Panc1 (cell line): ENCODE measurements around the gene ZDHHC1. TPM values are rescaled to one million over a fixed set of nuclear protein-coding genes. Genes with fewer than 3 reads are reported as not detected.

Source experiments
- ATAC-seq: fragments of 200-7000 bp; cut with Tn5 transposase; 2 replicates; pipeline ENCODE4 v1.9.1; 2020; ENCODE audit warnings: mild to moderate bottlenecking, moderate library complexity
- BruUV-seq: library from RNA; stranded (reverse); fragments of 400-500 nt; replicated peaks from 2 replicates; lab custom pipeline; 2021; lab: Mats Ljungman, UMichigan
- CTCF ChIA-PET: fragments of 300-600 bp; sonication (Branson Sonifier 250); formaldehyde crosslinking; loops from one replicate; lab custom pipeline; 2022; ENCODE audit warnings: antibody characterized with exemption; lab: Charles Lee
- POLR2A ChIA-PET: fragments of 300-600 bp; sonication (Branson Sonifier 250); formaldehyde crosslinking; loops from one replicate; lab custom pipeline; 2022; ENCODE audit warnings: antibody characterized with exemption; lab: Charles Lee
- DNase-seq: peaks from one replicate; pipeline ENCODE4 v3.0.0-alpha.2; 2010; ENCODE audit warnings: low read depth, low spot score
- H3K27ac ChIP-seq: 2 replicates; pipeline ENCODE4 v1.5.1; 2011; ENCODE audit warnings: mild to moderate bottlenecking, low read length, inconsistent platforms
- H3K27me3 ChIP-seq: fragments of 200-500 bp; sonication (Bioruptor generic); 2 replicates; pipeline ENCODE4 v1.6.0; 2014; ENCODE audit warnings: low read length, inconsistent platforms; ENCODE audit not compliant: control insufficient read depth, insufficient read depth
- H3K36me3 ChIP-seq: fragments of 200-500 bp; sonication (Bioruptor generic); 2 replicates; pipeline ENCODE4 v1.5.1; 2014; ENCODE audit warnings: inconsistent platforms, mild to moderate bottlenecking, low read length, moderate library complexity; ENCODE audit not compliant: control insufficient read depth, insufficient read depth
- H3K4me1 ChIP-seq: 2 replicates; pipeline ENCODE4 v1.5.1; 2011; ENCODE audit warnings: inconsistent platforms, mild to moderate bottlenecking, low read length, moderate library complexity; ENCODE audit not compliant: control insufficient read depth, insufficient read depth
- H3K4me3 ChIP-seq, 2 experiments: 2 replicates each; pipeline ENCODE4 v1.5.1; 2011 to 2012; ENCODE audit warnings: low read depth in 2 of 2, low read length in 2 of 2, mild to moderate bottlenecking in 2 of 2, inconsistent platforms in 1 of 2, moderate library complexity in 1 of 2
- H3K9me3 ChIP-seq: fragments of 200-500 bp; sonication (Bioruptor generic); 2 replicates; pipeline ENCODE4 v1.5.1; 2014; ENCODE audit warnings: low read depth, mild to moderate bottlenecking, inconsistent platforms, low read length, moderate library complexity; ENCODE audit not compliant: control insufficient read depth, insufficient read depth
- CTCF ChIP-seq: fragments of 450-650 bp; IDR thresholded peaks from 2 replicates; pipeline ENCODE4 v1.5.1; 2017; ENCODE audit warnings: mild to moderate bottlenecking
- POLR2AphosphoS5 ChIP-seq: IDR thresholded peaks from 2 replicates; pipeline ENCODE4 v1.6.1; 2012; ENCODE audit warnings: mild to moderate bottlenecking, low read depth, low read length, moderate library complexity
- REST ChIP-seq, 2 experiments: IDR thresholded peaks; 2 replicates each; pipeline ENCODE4 v1.6.1; 2011 to 2012; ENCODE audit warnings: low read depth in 2 of 2, control low read depth in 1 of 2, low read length in 1 of 2, mild to moderate bottlenecking in 1 of 2, moderate library complexity in 1 of 2; ENCODE audit not compliant: insufficient read depth in 1 of 2
- SIN3A ChIP-seq: IDR thresholded peaks from 2 replicates; pipeline ENCODE4 v1.6.1; 2012; ENCODE audit warnings: low read depth, mild to moderate bottlenecking, low read length, moderate library complexity, borderline replicate concordance; ENCODE audit not compliant: insufficient read depth
- TCF7L2 ChIP-seq: IDR thresholded peaks from 2 replicates; pipeline ENCODE4 v1.6.1; 2011; ENCODE audit warnings: mild to moderate bottlenecking, low read depth, low read length, inconsistent platforms
- in situ Hi-C: cut with HindIII; loops from 2 replicates; pipeline ENCODE4 v1.10.0; 2016; ENCODE audit warnings: low sequenced_read_pairs, low pct_unique_long_range_greater_than_20kb
- intact Hi-C: fragments of 100-400 bp; cut with micrococcal nuclease; formaldehyde crosslinking; loops from one replicate; pipeline ENCODE4 v1.10.0; 2022; ENCODE audit not compliant: unreplicated experiment
- total RNA-seq: library from RNA; stranded (reverse); gene quantifications from one replicate; pipeline ENCODE4 v1.2.1, GENCODE V29; 2021; ENCODE audit not compliant: unreplicated experiment

ZDHHC1 gene
- total RNA-seq, 1 experiment from 2014 or later, result 7.8 TPM

- POLR2A ChIA-PET, result no interaction called here
- intact Hi-C loops, result no loop called here
- BruUV-seq, result no TSS peak
- DNase-seq (no peak), ATAC-seq (peak; percentile 47; the same call in 1 of the 2 replicates)
- Histone ChIP-seq H3K9me3 (no peaks in the 10 kb centered on the region), H3K36me3 (no peaks in the 10 kb centered on the region), H3K4me1 (no peaks in the 10 kb centered on the region), H3K27ac (no peak overlapping the region), H3K4me3 (no peak overlapping the region), H3K27me3 (no peaks in the 10 kb centered on the region)
- CTCF ChIA-PET, result interaction anchor here (2.1 kb wide), 1 partner anchor 18 kb away, joined by 7 read pairs; no protein-coding TSS in a partner anchor
- no peak for TF ChIP-seq REST (IDR thresholded peaks at IDR 0.05; ENCODE audit: insufficient read depth in 1 of 2, low read depth in 2 of 2, low read length in 1 of 2)
- no peak for TF ChIP-seq SIN3A
- no peak for TF ChIP-seq POLR2AphosphoS5
- TF ChIP-seq TCF7L2, result no peak
- no peak; the same call in 1 of the 2 replicates for TF ChIP-seq CTCF
- in situ Hi-C loops, result no loop called here
Measured at GRCh38 chr16:67445913-67446907, 29.9 kb upstream of the ZDHHC1 start.

- ChIA-PET CTCF (no interaction called here), POLR2A (no interaction called here)
- Histone ChIP-seq H3K4me3 (no peak overlapping the region), H3K27ac (no peak overlapping the region), H3K36me3 (no peaks in the 10 kb centered on the region), H3K9me3 (no peaks in the 10 kb centered on the region), H3K4me1 (no peaks in the 10 kb centered on the region), H3K27me3 (no peaks in the 10 kb centered on the region)
- in situ Hi-C loops, result no loop called here
- no peak for DNase-seq
- intact Hi-C loops, result no loop called here
- TF ChIP-seq TCF7L2 (no peak), SIN3A (no peak), REST (IDR thresholded peaks at IDR 0.05; ENCODE audit: insufficient read depth in 1 of 2, low read depth in 2 of 2, low read length in 1 of 2) (no peak), CTCF (no peak; the same call in 1 of the 2 replicates), POLR2AphosphoS5 (no peak)
- no peak for ATAC-seq
- no TSS peak for BruUV-seq
Measured at GRCh38 chr16:67445441-67445912, 29.2 kb upstream of the ZDHHC1 start.
